NCI-H2029 (cell line): Measurements from ENCODE around the gene CELF1.

Experiments used
- DNase-seq: peaks from one replicate; lab custom pipeline; 2025; lab: John Stamatoyannopoulos, UW

The CELF1 gene

DNA sequence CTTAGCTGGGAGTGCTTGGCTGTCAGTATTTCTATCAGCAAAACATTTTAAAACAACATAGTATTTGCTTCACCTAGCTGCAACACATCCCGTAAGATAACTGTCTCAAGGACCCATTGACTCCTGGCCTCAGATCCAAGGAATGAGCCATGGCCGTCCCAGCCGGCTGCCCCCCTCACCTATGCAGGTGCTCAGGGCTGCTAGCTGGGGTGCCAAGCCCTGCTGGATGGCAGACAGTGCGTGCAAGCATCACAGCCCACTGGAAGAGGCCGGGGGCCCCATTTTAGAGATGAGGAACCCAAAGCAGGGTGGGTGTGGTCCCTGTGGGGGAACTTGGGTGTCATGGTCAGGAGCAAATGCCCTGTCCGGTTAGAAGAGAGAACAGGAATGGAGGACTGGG, 135.2 kb downstream of the CELF1 start:
- DNase-seq, result no peak

DNA sequence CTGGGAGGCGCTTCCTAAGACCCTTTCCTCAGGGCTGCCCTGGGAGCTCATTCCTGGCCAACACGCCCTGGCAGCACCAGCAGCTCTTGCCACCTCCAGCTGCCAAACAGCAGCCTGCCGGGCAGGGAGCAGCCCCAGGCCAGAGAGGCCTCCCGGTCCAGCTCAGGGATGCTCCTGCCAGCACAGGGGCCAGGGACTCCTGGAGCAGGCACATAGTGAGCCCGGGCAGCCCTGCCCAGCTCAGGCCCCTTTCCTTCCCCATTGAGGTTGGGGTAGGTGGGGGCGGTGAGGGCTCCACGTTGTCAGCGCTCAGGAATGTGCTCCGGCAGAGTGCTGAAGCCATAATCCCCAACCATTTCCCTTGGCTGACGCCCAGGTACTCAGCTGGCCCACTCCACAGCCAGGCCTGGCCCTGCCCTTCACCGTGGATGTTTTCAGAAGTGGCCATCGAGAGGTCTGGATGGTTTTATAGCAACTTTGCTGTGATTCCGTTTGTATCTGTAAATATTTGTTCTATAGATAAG, 136.9 kb downstream of the CELF1 start:
- DNase-seq, result peak; percentile 63
